K562 (cell line): Measurements from ENCODE around the gene TULP1. TPM values are rescaled to one million over a fixed set of nuclear protein-coding genes. Genes with fewer than 3 reads are reported as not detected.
A peak's percentile ranks its signal among the peaks of the same experiment; 100 is the strongest.

Source experiments
- BHLHE40 ChIP-seq: IDR thresholded peaks from 2 replicates; pipeline ENCODE4 v1.6.1; 2011; ENCODE audit warnings: low read length, improper control_type of control experiment
- E2F3 ChIP-seq: fragments of 250-450 bp; sonication (Bioruptor Pico); IDR thresholded peaks from 2 replicates; pipeline ENCODE4 v1.4.0; 2020; ENCODE audit warnings: mild to moderate bottlenecking
- EHMT2 ChIP-seq: fragments of 450-650 bp; IDR thresholded peaks from 2 replicates; pipeline ENCODE4 v1.6.1; 2018; ENCODE audit warnings: antibody characterized with exemption
- ELF2 ChIP-seq: fragments of 250-450 bp; sonication (Bioruptor Pico); IDR thresholded peaks from 2 replicates; pipeline ENCODE4 v1.5.0; 2021; ENCODE audit warnings: mild to moderate bottlenecking
- FOSL1 ChIP-seq: fragments of 200-800 bp; sonication (Bioruptor generic); conservative IDR thresholded peaks from 2 replicates; pipeline ENCODE4 v1.6.1; 2016; ENCODE audit warnings: missing genetic modification characterization, missing compliant biosample characterization
- GTF2F1 ChIP-seq: IDR thresholded peaks from 2 replicates; pipeline ENCODE4 v1.6.1; 2011; ENCODE audit warnings: low read depth, low read length, improper control_type of control experiment
- HOXB6 ChIP-seq: fragments of 250-450 bp; sonication (Bioruptor Pico); IDR thresholded peaks from 2 replicates; pipeline ENCODE4 v1.5.1; 2022; ENCODE audit warnings: mild to moderate bottlenecking, borderline replicate concordance
- JUN ChIP-seq, 2 experiments: sonication (generic) in 1 of 2; formaldehyde crosslinking in 1 of 2; IDR thresholded peaks; 2 replicates each; pipeline versions ENCODE4 v1.6.1 to v1.8.0; 2012 to 2022; ENCODE audit warnings: borderline replicate concordance in 2 of 2, mild to moderate bottlenecking in 2 of 2, improper control_type of control experiment in 1 of 2, low read depth in 1 of 2, low read length in 1 of 2, missing genetic modification reagents in 1 of 2
- KHSRP ChIP-seq: fragments of 450-650 bp; IDR thresholded peaks from 2 replicates; pipeline ENCODE4 v1.6.1; 2017
- POLR2AphosphoS5 ChIP-seq: IDR thresholded peaks from 2 replicates; pipeline ENCODE4 v1.6.1; 2011; ENCODE audit warnings: mild to moderate bottlenecking, low read depth, low read length, moderate library complexity; ENCODE audit not compliant: control insufficient read depth, insufficient read depth
- PURB ChIP-seq: sonication (generic); formaldehyde crosslinking; IDR thresholded peaks from 2 replicates; pipeline ENCODE4 v1.9.0; 2021; ENCODE audit warnings: low read depth, mild to moderate bottlenecking, missing genetic modification reagents
- ZBTB7A ChIP-seq: IDR thresholded peaks from 2 replicates; pipeline ENCODE4 v1.6.1; 2011; ENCODE audit warnings: low read depth, mild to moderate bottlenecking, low read length, moderate library complexity, borderline replicate concordance; ENCODE audit not compliant: control insufficient read depth
- ZFP36 ChIP-seq: fragments of 150-350 bp; IDR thresholded peaks from 2 replicates; pipeline ENCODE4 v1.6.1; 2018; ENCODE audit warnings: low read length, low read depth; ENCODE audit not compliant: partially characterized antibody
- ZNF24 ChIP-seq: fragments of 450-650 bp; IDR thresholded peaks from 2 replicates; pipeline ENCODE4 v1.6.1; 2016
- ZNF668 ChIP-seq: fragments of 250-450 bp; sonication (Bioruptor Pico); IDR thresholded peaks from 2 replicates; pipeline ENCODE4 v1.8.0; 2022; ENCODE audit warnings: mild to moderate bottlenecking, inconsistent platforms
- ZNF696 ChIP-seq: fragments of 250-450 bp; sonication (Bioruptor Pico); conservative IDR thresholded peaks from 2 replicates; pipeline ENCODE4 v1.4.0; 2020; ENCODE audit warnings: mild to moderate bottlenecking, moderate library complexity
- polyA plus RNA-seq, 8 experiments: library from polyadenylated mRNA; depleted of rRNA in 4 of 8; stranded (reverse) in 5 of 8; unstranded in 3 of 8; fragments of >200 nt; fragmentation: Nextera tagmentation in 2 of 8; fragmentation: Illumina TruSeq in 1 of 8; extraction: Ambion mirVana in 2 of 8; extraction: Trizol in 1 of 8; gene quantifications; 2 replicates each; pipeline versions ENCODE4 v1.2.1 to v1.2.3, GENCODE V29; 2011 to 2014; ENCODE audit warnings: inconsistent platforms in 1 of 8, missing spikeins in 1 of 8
- total RNA-seq, 7 experiments: library from RNA; depleted of rRNA in 6 of 7; stranded (reverse); fragments of >200 nt in 6 of 7; fragmentation: Illumina TruSeq in 2 of 7; extraction: Trizol in 2 of 7; gene quantifications; 2 replicates each; pipeline versions ENCODE4 v1.2.1 to v1.2.3, GENCODE V29; 2011 to 2021; ENCODE audit warnings: low replicate concordance in 1 of 7
- TF ChIP-seq, protein P1 (sequence below): fragments of 200-800 bp; sonication (Bioruptor generic); IDR thresholded peaks from 2 replicates; pipeline ENCODE4 v1.6.1; 2017; ENCODE audit warnings: missing genetic modification characterization, missing compliant biosample characterization
- TF ChIP-seq, protein P2 (sequence below): sonication (generic); formaldehyde crosslinking; IDR thresholded peaks from 2 replicates; pipeline ENCODE4 v1.8.0; 2022; ENCODE audit warnings: missing genetic modification reagents, mild to moderate bottlenecking, moderate library complexity, borderline replicate concordance
- TF ChIP-seq, protein P3 (sequence below): sonication (generic); formaldehyde crosslinking; IDR thresholded peaks from 2 replicates; pipeline ENCODE4 v1.8.1; 2022; ENCODE audit warnings: missing genetic modification reagents
- TF ChIP-seq, protein P4 (sequence below): fragments of 450-650 bp; formaldehyde crosslinking; IDR thresholded peaks from 2 replicates; pipeline ENCODE4 v1.4.0; 2020; ENCODE audit warnings: mild to moderate bottlenecking, moderate library complexity
- TF ChIP-seq, protein P5 (sequence below): IDR thresholded peaks from 2 replicates; pipeline ENCODE4 v1.6.1; 2012; ENCODE audit warnings: low read depth, low read length, improper control_type of control experiment, borderline replicate concordance

Gene TULP1
- total and polyA plus RNA-seq, 9 of the 15 experiments (the other 6 are each of a cell fraction or from before 2014, with no cell fraction given) = 0.06 to 0.17 (median 0.09) TPM; not detected in 6

DNA sequence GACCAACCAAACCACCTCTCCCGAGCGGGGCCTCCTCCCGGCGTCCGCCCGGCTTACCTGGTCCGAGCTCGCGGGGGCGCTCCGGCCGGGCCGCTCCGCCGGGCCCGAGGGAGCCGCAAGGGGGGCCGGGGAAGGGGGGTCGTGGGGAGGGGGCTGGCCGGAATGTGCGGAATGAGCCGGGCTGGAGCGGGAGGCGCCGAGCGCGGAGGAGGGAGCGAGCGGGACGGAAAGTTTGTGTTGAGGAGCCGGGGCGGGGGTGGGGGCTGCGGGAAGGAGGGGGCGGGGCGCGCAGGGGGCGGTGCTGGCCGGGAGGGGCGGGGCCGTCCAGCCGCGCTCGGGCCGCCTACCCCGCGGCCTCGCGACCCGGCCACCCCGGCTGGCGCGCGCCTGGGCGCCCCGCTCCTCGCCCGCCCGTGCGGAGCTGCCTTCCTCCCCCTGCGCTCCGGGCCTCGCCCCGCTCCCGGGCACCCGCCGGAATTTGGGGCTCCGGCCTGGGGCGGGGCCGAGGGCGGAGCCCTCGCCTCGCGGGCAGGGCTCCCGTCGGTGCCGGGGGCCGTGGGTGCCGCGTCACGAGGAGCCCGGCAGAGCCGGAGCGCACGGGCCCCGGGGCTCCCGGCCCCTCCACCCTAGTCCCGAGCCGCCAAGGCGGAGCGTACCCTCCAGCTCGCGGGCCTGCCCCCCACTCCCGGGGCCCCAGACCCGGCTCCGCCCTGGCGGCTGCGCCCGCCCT is 15.7 kb downstream of the TULP1 start, which contains the start of gene TEAD3 (continued):
- TF ChIP-seq ZNF668 (no peak), JUN (IDR thresholded peaks at IDR 0.05; ENCODE audit: borderline replicate concordance, low read depth, low read length) (no peak), JUN (CRISPR knock-in tag; IDR thresholded peaks at IDR 0.05; ENCODE audit: borderline replicate concordance) (no peak), ZBTB7A (peak; percentile 52), HOXB6 (no peak), ZNF24 (no peak), KHSRP (no peak), ZFP36 (peak; percentile 73), GTF2F1 (no peak), POLR2AphosphoS5 (peak; percentile 74; the same call in 1 of the 2 replicates), E2F3 (CRISPR knock-in tag) (no peak), FOSL1 (no peak), EHMT2 (no peak), PURB (CRISPR knock-in tag) (no peak), ZNF696 (CRISPR knock-in tag) (no peak), BHLHE40 (peak; percentile 45; the same call in 1 of the 2 replicates), ELF2 (CRISPR knock-in tag) (no peak)
- TF ChIP-seq, protein P1, sequence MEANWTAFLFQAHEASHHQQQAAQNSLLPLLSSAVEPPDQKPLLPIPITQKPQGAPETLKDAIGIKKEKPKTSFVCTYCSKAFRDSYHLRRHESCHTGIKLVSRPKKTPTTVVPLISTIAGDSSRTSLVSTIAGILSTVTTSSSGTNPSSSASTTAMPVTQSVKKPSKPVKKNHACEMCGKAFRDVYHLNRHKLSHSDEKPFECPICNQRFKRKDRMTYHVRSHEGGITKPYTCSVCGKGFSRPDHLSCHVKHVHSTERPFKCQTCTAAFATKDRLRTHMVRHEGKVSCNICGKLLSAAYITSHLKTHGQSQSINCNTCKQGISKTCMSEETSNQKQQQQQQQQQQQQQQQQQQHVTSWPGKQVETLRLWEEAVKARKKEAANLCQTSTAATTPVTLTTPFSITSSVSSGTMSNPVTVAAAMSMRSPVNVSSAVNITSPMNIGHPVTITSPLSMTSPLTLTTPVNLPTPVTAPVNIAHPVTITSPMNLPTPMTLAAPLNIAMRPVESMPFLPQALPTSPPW (CRISPR knock-in tag) = peak; percentile 97
- TF ChIP-seq, protein P2, sequence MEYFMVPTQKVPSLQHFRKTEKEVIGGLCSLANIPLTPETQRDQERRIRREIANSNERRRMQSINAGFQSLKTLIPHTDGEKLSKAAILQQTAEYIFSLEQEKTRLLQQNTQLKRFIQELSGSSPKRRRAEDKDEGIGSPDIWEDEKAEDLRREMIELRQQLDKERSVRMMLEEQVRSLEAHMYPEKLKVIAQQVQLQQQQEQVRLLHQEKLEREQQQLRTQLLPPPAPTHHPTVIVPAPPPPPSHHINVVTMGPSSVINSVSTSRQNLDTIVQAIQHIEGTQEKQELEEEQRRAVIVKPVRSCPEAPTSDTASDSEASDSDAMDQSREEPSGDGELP (CRISPR knock-in tag) = no peak
- TF ChIP-seq, protein P3, sequence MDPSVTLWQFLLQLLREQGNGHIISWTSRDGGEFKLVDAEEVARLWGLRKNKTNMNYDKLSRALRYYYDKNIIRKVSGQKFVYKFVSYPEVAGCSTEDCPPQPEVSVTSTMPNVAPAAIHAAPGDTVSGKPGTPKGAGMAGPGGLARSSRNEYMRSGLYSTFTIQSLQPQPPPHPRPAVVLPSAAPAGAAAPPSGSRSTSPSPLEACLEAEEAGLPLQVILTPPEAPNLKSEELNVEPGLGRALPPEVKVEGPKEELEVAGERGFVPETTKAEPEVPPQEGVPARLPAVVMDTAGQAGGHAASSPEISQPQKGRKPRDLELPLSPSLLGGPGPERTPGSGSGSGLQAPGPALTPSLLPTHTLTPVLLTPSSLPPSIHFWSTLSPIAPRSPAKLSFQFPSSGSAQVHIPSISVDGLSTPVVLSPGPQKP (CRISPR knock-in tag) = no peak; the same call in 1 of the 2 replicates
- TF ChIP-seq, protein P4, sequence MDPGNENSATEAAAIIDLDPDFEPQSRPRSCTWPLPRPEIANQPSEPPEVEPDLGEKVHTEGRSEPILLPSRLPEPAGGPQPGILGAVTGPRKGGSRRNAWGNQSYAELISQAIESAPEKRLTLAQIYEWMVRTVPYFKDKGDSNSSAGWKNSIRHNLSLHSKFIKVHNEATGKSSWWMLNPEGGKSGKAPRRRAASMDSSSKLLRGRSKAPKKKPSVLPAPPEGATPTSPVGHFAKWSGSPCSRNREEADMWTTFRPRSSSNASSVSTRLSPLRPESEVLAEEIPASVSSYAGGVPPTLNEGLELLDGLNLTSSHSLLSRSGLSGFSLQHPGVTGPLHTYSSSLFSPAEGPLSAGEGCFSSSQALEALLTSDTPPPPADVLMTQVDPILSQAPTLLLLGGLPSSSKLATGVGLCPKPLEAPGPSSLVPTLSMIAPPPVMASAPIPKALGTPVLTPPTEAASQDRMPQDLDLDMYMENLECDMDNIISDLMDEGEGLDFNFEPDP (CRISPR knock-in tag) = no peak
- TF ChIP-seq, protein P5, sequence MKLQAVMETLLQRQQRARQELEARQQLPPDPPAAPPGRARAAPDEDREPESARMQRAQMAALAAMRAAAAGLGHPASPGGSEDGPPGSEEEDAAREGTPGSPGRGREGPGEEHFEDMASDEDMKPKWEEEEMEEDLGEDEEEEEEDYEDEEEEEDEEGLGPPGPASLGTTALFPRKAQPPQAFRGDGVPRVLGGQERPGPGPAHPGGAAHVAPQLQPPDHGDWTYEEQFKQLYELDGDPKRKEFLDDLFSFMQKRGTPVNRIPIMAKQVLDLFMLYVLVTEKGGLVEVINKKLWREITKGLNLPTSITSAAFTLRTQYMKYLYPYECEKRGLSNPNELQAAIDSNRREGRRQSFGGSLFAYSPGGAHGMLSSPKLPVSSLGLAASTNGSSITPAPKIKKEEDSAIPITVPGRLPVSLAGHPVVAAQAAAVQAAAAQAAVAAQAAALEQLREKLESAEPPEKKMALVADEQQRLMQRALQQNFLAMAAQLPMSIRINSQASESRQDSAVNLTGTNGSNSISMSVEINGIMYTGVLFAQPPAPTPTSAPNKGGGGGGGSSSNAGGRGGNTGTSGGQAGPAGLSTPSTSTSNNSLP = no peak
